ENCODE data around the gene SCCPDH. TPM values are rescaled to one million over a fixed set of nuclear protein-coding genes. Genes with fewer than 3 reads are reported as not detected.

The SCCPDH gene
- total and polyA plus RNA-seq, 2 donors (not counting 1 experiment from before 2014, with no cell fraction given): 1.7 to 6.6 TPM

DNA sequence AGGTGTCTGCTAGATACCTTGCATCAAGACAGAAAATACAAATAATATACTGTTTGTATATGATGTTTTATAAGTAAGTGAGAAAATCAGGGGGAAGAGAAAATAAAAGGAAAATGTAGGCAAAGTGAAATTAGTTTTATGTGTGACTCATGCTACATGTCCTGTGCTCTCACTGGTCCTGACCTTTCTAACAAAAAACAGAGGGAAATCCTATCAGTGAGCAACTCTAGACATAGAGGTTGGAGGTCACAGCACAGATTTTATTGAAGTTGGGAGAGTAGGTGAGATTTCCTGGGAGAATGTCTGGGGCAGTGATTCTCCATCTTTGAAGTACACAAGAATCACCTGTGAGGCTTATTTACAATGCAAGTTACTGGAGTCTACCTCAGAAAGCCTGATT is 9.5 kb downstream of the SCCPDH start:
- H3K79me2 ChIP-seq (ENCODE audit: control insufficient read depth, insufficient read depth, low read length): no peaks in the 10 kb centered on the region
- intact Hi-C loops (cut with micrococcal nuclease): no loop called here

DNA sequence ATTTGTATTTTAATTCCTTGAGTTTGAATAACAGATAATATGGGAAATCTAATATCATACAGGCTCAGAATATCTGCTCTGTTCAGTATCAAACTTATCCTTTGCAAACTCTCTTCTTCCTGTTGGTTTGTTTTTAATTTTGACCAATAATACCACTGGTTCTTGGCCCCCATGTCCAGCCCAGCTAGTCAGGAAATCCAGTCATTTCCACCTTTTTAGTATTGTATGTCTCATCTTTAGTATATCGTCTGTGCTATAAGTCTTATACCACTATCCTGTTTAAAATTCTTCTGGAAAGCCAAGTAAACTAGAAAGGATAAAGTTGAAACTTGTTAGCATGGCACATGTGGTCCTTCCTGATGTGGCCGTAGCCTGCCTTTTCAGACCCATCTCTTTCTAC is 10.7 kb downstream of the SCCPDH start:
- CTCF ChIA-PET: no interaction called here
- POLR2A ChIA-PET: no interaction called here
- H3K4me3 Mint-ChIP-seq: no peak overlapping the region
- TF ChIP-seq EZH2 (IDR thresholded peaks at IDR 0.05; ENCODE audit: borderline replicate concordance, insufficient read depth, low read depth, low read length, poor library complexity, severe bottlenecking): no peak
- TF ChIP-seq, protein P1, sequence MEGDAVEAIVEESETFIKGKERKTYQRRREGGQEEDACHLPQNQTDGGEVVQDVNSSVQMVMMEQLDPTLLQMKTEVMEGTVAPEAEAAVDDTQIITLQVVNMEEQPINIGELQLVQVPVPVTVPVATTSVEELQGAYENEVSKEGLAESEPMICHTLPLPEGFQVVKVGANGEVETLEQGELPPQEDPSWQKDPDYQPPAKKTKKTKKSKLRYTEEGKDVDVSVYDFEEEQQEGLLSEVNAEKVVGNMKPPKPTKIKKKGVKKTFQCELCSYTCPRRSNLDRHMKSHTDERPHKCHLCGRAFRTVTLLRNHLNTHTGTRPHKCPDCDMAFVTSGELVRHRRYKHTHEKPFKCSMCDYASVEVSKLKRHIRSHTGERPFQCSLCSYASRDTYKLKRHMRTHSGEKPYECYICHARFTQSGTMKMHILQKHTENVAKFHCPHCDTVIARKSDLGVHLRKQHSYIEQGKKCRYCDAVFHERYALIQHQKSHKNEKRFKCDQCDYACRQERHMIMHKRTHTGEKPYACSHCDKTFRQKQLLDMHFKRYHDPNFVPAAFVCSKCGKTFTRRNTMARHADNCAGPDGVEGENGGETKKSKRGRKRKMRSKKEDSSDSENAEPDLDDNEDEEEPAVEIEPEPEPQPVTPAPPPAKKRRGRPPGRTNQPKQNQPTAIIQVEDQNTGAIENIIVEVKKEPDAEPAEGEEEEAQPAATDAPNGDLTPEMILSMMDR (IDR thresholded peaks at IDR 0.05): no peak
- no peaks in the 10 kb centered on the region for H3K4me1 Mint-ChIP-seq
- ATAC-seq (ENCODE audit: low read depth) (no peak), DNase-seq (no peak)
- Histone ChIP-seq H3K4me2 (replicated peaks; ENCODE audit: low read depth, low read length, poor library complexity, severe bottlenecking) (no peak overlapping the region), H3K9me3 (ENCODE audit: control extremely low read depth in 1 of 3, control insufficient read depth in 2 of 3, insufficient read depth in 1 of 3, low read length in 2 of 3) (peaks cover 0 to 6% (median 0%) of the 10 kb centered on the region in 3 donors), H3K4me3 (ENCODE audit: control extremely low read depth in 1 of 5, extremely low read depth in 1 of 5, insufficient read depth in 1 of 5, low read depth in 2 of 5, low read length in 4 of 5) (no peak overlapping the region), H3K36me3 (replicated peaks in 1 of 2; ENCODE audit: control extremely low read depth in 1 of 2, control insufficient read depth in 1 of 2, extremely low read depth in 1 of 2, insufficient read depth in 2 of 2, low read length in 1 of 2) (peaks cover 0 to 6% of the 10 kb centered on the region in 2 experiments), H2AFZ (ENCODE audit: insufficient read depth, low read depth, low read length, poor library complexity, severe bottlenecking) (no peak overlapping the region), H3K79me2 (ENCODE audit: control insufficient read depth, insufficient read depth, low read length) (no peaks in the 10 kb centered on the region), H4K20me1 (ENCODE audit: control insufficient read depth, insufficient read depth, low read length, poor library complexity, severe bottlenecking) (no peaks in the 10 kb centered on the region), H3K9ac (ENCODE audit: low read length) (no peak overlapping the region), H3K27me3 (replicated peaks in 1 of 4; ENCODE audit: control extremely low read depth in 1 of 4, control insufficient read depth in 3 of 4, insufficient read depth in 4 of 4, low read length in 3 of 4) (no peaks in the 10 kb centered on the region), H3K27ac (ENCODE audit: low read length in 2 of 2) (no peak overlapping the region), H3K4me1 (ENCODE audit: control insufficient read depth in 2 of 2, insufficient read depth in 2 of 2, low read length in 2 of 2) (no peaks in the 10 kb centered on the region)
- intact Hi-C loops (cut with micrococcal nuclease): no loop called here
- no peaks in the 10 kb centered on the region for H3K27me3 Mint-ChIP-seq
- H3K27ac Mint-ChIP-seq: no peak overlapping the region
- H3K9me3 Mint-ChIP-seq (ENCODE audit: insufficient read depth): peaks cover 3% of the 10 kb centered on the region
- WGBS (ENCODE audit: insufficient coverage): 100% methylated on average over 1 of the region's 2 CpGs

More for the DNA sequence above, 9.5 kb downstream of the SCCPDH start:
- no peak overlapping the region for H2AFZ ChIP-seq (ENCODE audit: insufficient read depth, low read depth, low read length, poor library complexity, severe bottlenecking)
- H3K27me3 ChIP-seq (replicated peaks in 1 of 4; ENCODE audit: control extremely low read depth in 1 of 4, control insufficient read depth in 3 of 4, insufficient read depth in 4 of 4, low read length in 3 of 4): no peaks in the 10 kb centered on the region
- H3K9me3 ChIP-seq (ENCODE audit: control extremely low read depth in 1 of 3, control insufficient read depth in 2 of 3, insufficient read depth in 1 of 3, low read length in 2 of 3): peaks cover 0 to 5% (median 2%) of the 10 kb centered on the region in 3 donors
- no peaks in the 10 kb centered on the region for H3K27me3 Mint-ChIP-seq
- TF ChIP-seq, protein P1 (IDR thresholded peaks at IDR 0.05): no peak
- TF ChIP-seq EZH2 (IDR thresholded peaks at IDR 0.05; ENCODE audit: borderline replicate concordance, insufficient read depth, low read depth, low read length, poor library complexity, severe bottlenecking): no peak
- DNase-seq (no peak), ATAC-seq (ENCODE audit: low read depth) (no peak)
- no peak overlapping the region for H3K4me3 ChIP-seq (ENCODE audit: control extremely low read depth in 1 of 5, extremely low read depth in 1 of 5, insufficient read depth in 1 of 5, low read depth in 2 of 5, low read length in 4 of 5)
- H3K9ac ChIP-seq (ENCODE audit: low read length): no peak overlapping the region
- CTCF ChIA-PET: no interaction called here
- H3K9me3 Mint-ChIP-seq (ENCODE audit: insufficient read depth): peaks cover 4% of the 10 kb centered on the region
- no peak overlapping the region for H3K27ac ChIP-seq (ENCODE audit: low read length in 2 of 2)
- H4K20me1 ChIP-seq (ENCODE audit: control insufficient read depth, insufficient read depth, low read length, poor library complexity, severe bottlenecking): no peaks in the 10 kb centered on the region
- no peaks in the 10 kb centered on the region for H3K4me1 Mint-ChIP-seq
- no peak overlapping the region for H3K4me2 ChIP-seq (replicated peaks; ENCODE audit: low read depth, low read length, poor library complexity, severe bottlenecking)
- H3K27ac Mint-ChIP-seq: no peak overlapping the region
- H3K4me1 ChIP-seq (ENCODE audit: control insufficient read depth in 2 of 2, insufficient read depth in 2 of 2, low read length in 2 of 2): no peaks in the 10 kb centered on the region
- H3K36me3 ChIP-seq (replicated peaks in 1 of 2; ENCODE audit: control extremely low read depth in 1 of 2, control insufficient read depth in 1 of 2, extremely low read depth in 1 of 2, insufficient read depth in 2 of 2, low read length in 1 of 2): peaks cover 0 to 6% of the 10 kb centered on the region in 2 experiments
- H3K4me3 Mint-ChIP-seq: no peak overlapping the region
- POLR2A ChIA-PET: no interaction called here
